Calu3 (cell line): ENCODE measurements around the gene ACP5. TPM values are rescaled to one million over a fixed set of nuclear protein-coding genes. Genes with fewer than 3 reads are reported as not detected.

Experiments
- BruUV-seq: library from RNA; stranded (reverse); fragments of 400-500 nt; replicated peaks from 2 replicates; lab custom pipeline; 2021; lab: Mats Ljungman, UMichigan
- CTCF ChIA-PET: fragments of 300-600 bp; sonication (Branson Sonifier 250); formaldehyde crosslinking; loops from one replicate; lab custom pipeline; 2022; ENCODE audit warnings: antibody characterized with exemption; lab: Charles Lee
- DNase-seq: peaks from one replicate; pipeline ENCODE4 v3.0.0; 2022
- H3K27ac Mint-ChIP-seq: one replicate; pipeline ENCODE4 v1.8.0; 2022; ENCODE audit warnings: mixed read lengths; ENCODE audit not compliant: unreplicated experiment
- H3K27me3 Mint-ChIP-seq: one replicate; pipeline ENCODE4 v1.8.0; 2022; ENCODE audit warnings: mixed read lengths; ENCODE audit not compliant: unreplicated experiment
- H3K36me3 Mint-ChIP-seq: one replicate; pipeline ENCODE4 v1.8.0; 2022; ENCODE audit warnings: mild to moderate bottlenecking, moderate library complexity, mixed read lengths; ENCODE audit not compliant: insufficient read depth, unreplicated experiment
- H3K4me1 Mint-ChIP-seq: one replicate; pipeline ENCODE4 v1.8.0; 2022; ENCODE audit warnings: mild to moderate bottlenecking, low read depth, mixed read lengths; ENCODE audit not compliant: unreplicated experiment
- H3K4me3 Mint-ChIP-seq: one replicate; pipeline ENCODE4 v1.8.0; 2022; ENCODE audit warnings: mild to moderate bottlenecking, low read depth, moderate library complexity, mixed read lengths; ENCODE audit not compliant: unreplicated experiment
- H3K9me3 Mint-ChIP-seq: one replicate; pipeline ENCODE4 v1.8.0; 2022; ENCODE audit warnings: low read depth, mixed read lengths; ENCODE audit not compliant: unreplicated experiment
- intact Hi-C: fragments of 100-400 bp; cut with micrococcal nuclease; formaldehyde crosslinking; loops from one replicate; pipeline ENCODE4 v1.10.0; 2022; ENCODE audit not compliant: unreplicated experiment
- total RNA-seq: library from RNA; stranded (reverse); gene quantifications from 2 replicates; pipeline ENCODE4 v1.2.3, GENCODE V29; 2022
- TF ChIP-seq, protein P1 (sequence below): fragments of 200-600 bp; IDR thresholded peaks from one replicate; pipeline ENCODE4 v1.8.0; 2022; ENCODE audit warnings: antibody characterized with exemption; ENCODE audit not compliant: unreplicated experiment

The ACP5 gene
- total RNA-seq, 1 experiment from 2014 or later = 0.94 TPM

DNA sequence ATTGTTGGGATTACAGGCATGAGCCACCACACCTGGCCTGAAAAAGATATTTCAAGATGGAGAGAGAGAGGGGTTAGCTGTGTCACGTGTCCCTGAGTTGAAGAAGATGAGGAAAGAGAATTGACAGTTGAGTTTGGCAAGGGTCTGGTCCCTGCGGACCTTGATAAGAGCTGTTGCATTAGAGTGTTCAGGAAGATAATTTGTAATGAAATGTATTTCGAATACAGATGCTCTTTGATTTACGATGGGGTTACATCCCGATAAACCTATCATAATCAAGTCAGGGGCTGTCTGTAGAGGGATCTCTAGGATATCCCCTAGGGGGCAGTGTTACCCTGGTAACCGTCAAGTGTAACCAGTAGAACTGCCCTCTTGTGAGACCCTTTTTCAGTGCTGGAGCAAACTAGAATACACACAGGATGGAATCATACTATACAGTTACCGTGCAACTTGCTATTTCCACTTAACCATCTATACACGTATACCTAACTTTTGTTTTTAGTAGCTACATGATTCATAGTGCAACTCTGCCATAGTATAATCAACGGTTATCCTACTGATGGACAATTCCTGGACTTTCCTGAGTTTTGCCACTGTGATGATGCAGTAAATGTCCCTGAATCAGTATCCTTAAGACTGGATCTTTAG is 16.9 kb downstream of the ACP5 start:
- peaks cover 18% of the 10 kb centered on the region for H3K36me3 Mint-ChIP-seq
- no TSS peak for BruUV-seq
- no peaks in the 10 kb centered on the region for H3K27me3 Mint-ChIP-seq
- H3K4me1 Mint-ChIP-seq = peaks cover 16% of the 10 kb centered on the region
- CTCF ChIA-PET = no interaction called here
- H3K9me3 Mint-ChIP-seq = no peaks in the 10 kb centered on the region
- intact Hi-C loops = loop anchor here (1.0 kb wide), 1 partner anchor 16 kb away; no protein-coding TSS in a partner anchor
- H3K4me3 Mint-ChIP-seq = peak overlapping the region; percentile 92
- TF ChIP-seq, protein P1, sequence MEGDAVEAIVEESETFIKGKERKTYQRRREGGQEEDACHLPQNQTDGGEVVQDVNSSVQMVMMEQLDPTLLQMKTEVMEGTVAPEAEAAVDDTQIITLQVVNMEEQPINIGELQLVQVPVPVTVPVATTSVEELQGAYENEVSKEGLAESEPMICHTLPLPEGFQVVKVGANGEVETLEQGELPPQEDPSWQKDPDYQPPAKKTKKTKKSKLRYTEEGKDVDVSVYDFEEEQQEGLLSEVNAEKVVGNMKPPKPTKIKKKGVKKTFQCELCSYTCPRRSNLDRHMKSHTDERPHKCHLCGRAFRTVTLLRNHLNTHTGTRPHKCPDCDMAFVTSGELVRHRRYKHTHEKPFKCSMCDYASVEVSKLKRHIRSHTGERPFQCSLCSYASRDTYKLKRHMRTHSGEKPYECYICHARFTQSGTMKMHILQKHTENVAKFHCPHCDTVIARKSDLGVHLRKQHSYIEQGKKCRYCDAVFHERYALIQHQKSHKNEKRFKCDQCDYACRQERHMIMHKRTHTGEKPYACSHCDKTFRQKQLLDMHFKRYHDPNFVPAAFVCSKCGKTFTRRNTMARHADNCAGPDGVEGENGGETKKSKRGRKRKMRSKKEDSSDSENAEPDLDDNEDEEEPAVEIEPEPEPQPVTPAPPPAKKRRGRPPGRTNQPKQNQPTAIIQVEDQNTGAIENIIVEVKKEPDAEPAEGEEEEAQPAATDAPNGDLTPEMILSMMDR = peak; percentile 34
- peak; percentile 59 for DNase-seq
- H3K27ac Mint-ChIP-seq = peak overlapping the region; percentile 54

DNA sequence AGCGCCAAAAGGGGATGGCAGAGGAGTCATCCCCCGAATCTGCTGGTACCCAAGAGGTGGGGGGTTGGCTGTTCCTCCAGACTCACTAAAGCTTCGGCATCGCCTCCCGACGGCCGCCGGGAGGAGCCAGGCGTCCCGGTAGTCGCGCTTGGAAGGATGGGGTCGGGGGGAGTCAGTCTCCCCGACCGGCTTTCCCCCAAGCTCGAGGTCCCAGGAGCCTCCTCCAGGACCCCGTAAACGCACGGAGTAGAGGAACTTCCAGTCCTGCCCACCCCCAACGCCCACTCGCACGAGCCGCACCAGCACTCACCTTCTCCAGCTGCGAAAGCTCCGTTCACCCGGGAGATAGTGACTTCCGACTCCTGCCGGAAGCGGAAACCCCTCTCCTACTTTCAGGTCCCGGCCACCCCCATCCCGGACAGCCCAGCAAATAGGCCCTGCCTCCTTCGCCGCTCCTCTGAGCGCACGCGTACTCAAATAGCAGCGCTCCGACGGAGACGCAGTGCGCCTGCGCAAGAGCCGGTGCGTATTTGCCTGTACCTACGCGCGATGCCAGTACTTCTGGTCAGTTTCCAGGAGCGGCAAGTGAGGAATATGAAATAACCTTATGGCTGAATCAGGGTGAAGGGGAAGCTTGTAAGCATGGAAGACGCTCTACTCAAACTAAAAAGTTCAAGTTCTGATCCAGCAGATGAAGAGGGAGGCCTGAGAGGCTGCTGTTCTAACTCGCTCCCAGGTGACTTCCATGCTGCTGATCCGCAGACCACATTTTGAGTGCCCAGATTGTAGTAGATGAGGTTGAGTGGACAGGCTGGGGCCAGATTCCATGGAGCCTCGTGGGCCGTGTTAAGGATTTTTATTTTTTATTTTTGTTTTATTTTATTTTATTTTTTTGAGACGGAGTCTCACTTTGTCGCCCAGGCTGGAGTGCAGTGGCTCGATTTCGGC is 18.3 kb downstream of the ACP5 start, which contains the start of gene ELOF1:
Gene ELOF1 (minus strand): TSS at position 350 of the 948 bp plus-strand sequence. CDS start 4,883 bp downstream, outside the sequence.
- no peaks in the 10 kb centered on the region for H3K9me3 Mint-ChIP-seq
- TSS peak; percentile 95 for BruUV-seq
- intact Hi-C loops = no loop called here
- CTCF ChIA-PET = interaction anchor here (0.9 to 1.4 kb wide), 2 partner anchors 23 to 77 kb away, joined by 3 to 4 read pairs; no protein-coding TSS in a partner anchor
- TF ChIP-seq, protein P1 = no peak
- DNase-seq = peak; percentile 94
- H3K4me3 Mint-ChIP-seq = peak within 1 kb of the TSS; percentile 92
- H3K4me1 Mint-ChIP-seq = peaks cover 16% of the 10 kb centered on the region
- H3K27me3 Mint-ChIP-seq = no peaks in the 10 kb centered on the region
- H3K36me3 Mint-ChIP-seq = peaks cover 22% of the 10 kb centered on the region
- peak within 1 kb of the TSS; percentile 89 for H3K27ac Mint-ChIP-seq

DNA sequence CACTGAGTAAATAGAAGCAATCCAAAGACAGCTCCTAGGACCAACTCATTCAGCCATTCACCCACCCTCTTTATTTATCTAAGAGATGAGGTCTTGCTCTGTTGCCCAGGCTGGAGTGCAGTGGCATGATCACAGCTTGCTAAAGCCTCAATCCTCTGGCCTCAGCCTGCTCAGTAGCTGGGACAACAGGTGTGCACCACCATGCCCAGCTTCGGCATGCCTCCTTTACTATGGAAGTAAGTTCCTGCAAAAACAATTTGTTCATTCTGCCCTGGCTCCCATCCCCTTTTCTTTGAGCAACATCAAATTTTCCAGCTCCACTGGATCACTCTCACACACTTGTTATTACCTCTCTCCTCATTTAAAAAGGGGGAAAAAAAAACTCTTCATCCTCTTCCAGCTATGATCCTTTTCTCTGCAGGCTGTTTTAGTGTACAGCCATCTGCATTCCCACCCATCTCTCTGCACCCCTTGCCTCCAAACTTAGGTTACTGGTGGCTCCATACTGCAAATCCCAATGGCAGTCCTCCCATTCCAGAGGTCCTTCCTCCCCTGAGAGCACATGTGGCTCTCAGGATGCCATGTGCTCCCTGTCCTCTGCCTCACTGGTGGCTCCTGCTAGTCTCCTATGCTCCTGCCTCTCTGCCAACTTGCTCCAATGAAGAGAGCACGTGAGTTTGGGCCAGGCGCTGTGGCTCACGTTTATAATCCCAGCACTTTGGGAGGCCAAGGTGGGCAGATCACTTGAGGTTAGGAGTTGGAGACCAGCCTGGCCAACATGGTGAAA is 20.6 kb downstream of the ACP5 start:
- Mint-ChIP-seq H3K36me3 (peaks cover 30% of the 10 kb centered on the region), H3K4me1 (peaks cover 16% of the 10 kb centered on the region), H3K9me3 (no peaks in the 10 kb centered on the region), H3K27ac (no peak overlapping the region), H3K4me3 (no peak overlapping the region), H3K27me3 (no peaks in the 10 kb centered on the region)
- TF ChIP-seq, protein P1 = no peak
- intact Hi-C loops = no loop called here
- CTCF ChIA-PET = interaction anchor here (0.5 kb wide), 1 partner anchor 274 kb away, joined by 3 read pairs; no protein-coding TSS in a partner anchor
- DNase-seq = no peak
- no TSS peak for BruUV-seq

DNA sequence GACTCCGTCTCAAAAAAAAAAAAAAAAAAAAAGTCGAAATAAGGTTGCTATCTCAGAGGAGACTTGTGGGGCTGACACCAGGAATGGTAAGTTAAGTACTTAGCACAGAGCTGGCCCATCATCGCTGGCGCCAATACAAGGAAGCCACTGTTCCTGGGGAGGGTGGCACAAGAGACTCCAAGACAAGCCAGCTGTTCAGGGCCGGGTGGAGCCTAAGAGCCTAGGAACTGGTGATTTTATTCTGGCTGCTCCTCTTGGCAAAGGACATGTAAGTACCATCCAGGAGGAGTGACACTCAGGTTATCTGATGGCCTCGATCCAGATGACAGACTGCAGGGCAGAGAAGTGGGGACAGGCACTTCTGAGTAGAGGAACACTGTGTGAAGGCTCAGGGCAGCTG is 22.2 kb downstream of the ACP5 start:
- CTCF ChIA-PET = no interaction called here
- H3K9me3 Mint-ChIP-seq = no peaks in the 10 kb centered on the region
- no peak overlapping the region for H3K4me3 Mint-ChIP-seq
- intact Hi-C loops = no loop called here
- peaks cover 16% of the 10 kb centered on the region for H3K4me1 Mint-ChIP-seq
- H3K27me3 Mint-ChIP-seq = no peaks in the 10 kb centered on the region
- peaks cover 30% of the 10 kb centered on the region for H3K36me3 Mint-ChIP-seq
- TF ChIP-seq, protein P1 = no peak
- no TSS peak for BruUV-seq
- no peak for DNase-seq
- no peak overlapping the region for H3K27ac Mint-ChIP-seq
